Lung microvascular endothelial cell (primary cell): ENCODE data around the gene AGAP1. TPM values are rescaled to one million over a fixed set of nuclear protein-coding genes. Genes with fewer than 3 reads are reported as not detected.

Experiments
- DNase-seq, 2 donors: peaks; one replicate each; pipeline versions ENCODE4 v3.0.0 to v3.0.0-alpha.2; 2010; ENCODE audit warnings: low read depth in 2 of 2
- total RNA-seq: library from RNA; depleted of rRNA; stranded (reverse); fragments of >200 nt; gene quantifications from 2 replicates; pipeline ENCODE4 v1.2.1, GENCODE V29; 2014

The AGAP1 gene
- total RNA-seq, 1 donor from 2014 or later, result 3.4 TPM

- DNase-seq, result no peak
Observed at GRCh38 chr2:235958221-235958930, 464.5 kb downstream of the AGAP1 start.

- DNase-seq, result no peak
Observed at GRCh38 chr2:235958931-235959410, 465.1 kb downstream of the AGAP1 start.

- DNase-seq, result no peak
Observed at GRCh38 chr2:235960011-235960715, 466.3 kb downstream of the AGAP1 start.

GRCh38 chr2:235960716-235961640 lies 467.1 kb downstream of the AGAP1 start:
- DNase-seq, result no peak

GRCh38 chr2:235961711-235962110 lies 467.9 kb downstream of the AGAP1 start:
- DNase-seq, result no peak

- DNase-seq, result no peak
Observed at GRCh38 chr2:235963853-235964577, 470.2 kb downstream of the AGAP1 start.

GRCh38 chr2:235964787-235965390 lies 471.0 kb downstream of the AGAP1 start:
- no peak for DNase-seq

- no peak for DNase-seq
Observed at GRCh38 chr2:235966396-235966795, 472.6 kb downstream of the AGAP1 start.

- no peak for DNase-seq
Observed at GRCh38 chr2:235966932-235967757, 473.3 kb downstream of the AGAP1 start.

- no peak for DNase-seq
Observed at GRCh38 chr2:235968155-235968554, 474.3 kb downstream of the AGAP1 start.

- DNase-seq, result no peak
Observed at GRCh38 chr2:235968616-235969324, 474.9 kb downstream of the AGAP1 start.

GRCh38 chr2:235970204-235971040 lies 476.6 kb downstream of the AGAP1 start:
- no peak for DNase-seq

GRCh38 chr2:235976516-235976915 lies 482.7 kb downstream of the AGAP1 start:
- DNase-seq, result no peak

- no peak for DNase-seq
Observed at GRCh38 chr2:235976956-235977355, 483.1 kb downstream of the AGAP1 start.

- peak in 1 of 2 donors; percentile 56 for DNase-seq
Observed at GRCh38 chr2:235977445-235977844, 483.6 kb downstream of the AGAP1 start.

- no peak for DNase-seq
Observed at GRCh38 chr2:235978022-235978421, 484.2 kb downstream of the AGAP1 start.

GRCh38 chr2:235979037-235979436 lies 485.2 kb downstream of the AGAP1 start:
- no peak for DNase-seq

- DNase-seq, result no peak
Observed at GRCh38 chr2:235979753-235980435, 486.1 kb downstream of the AGAP1 start.
